Ectodermal cell (in vitro differentiated cells): ENCODE data around the gene TIMP2.
"Not testable (repeated sequence)": the region's sequence is repeated elsewhere in the genome, so short reads cannot be mapped to it uniquely, and the experiment has no call there.

Experiments used
- H3K27ac ChIP-seq: 2 replicates; pipeline ENCODE4 v1.7.0; 2013; ENCODE audit warnings: mild to moderate bottlenecking, low read depth, low read length; ENCODE audit not compliant: insufficient read depth, poor library complexity, severe bottlenecking
- H3K27me3 ChIP-seq: 2 replicates; pipeline ENCODE4 v1.7.0; 2013; ENCODE audit warnings: mild to moderate bottlenecking, low read length; ENCODE audit not compliant: insufficient read depth, control insufficient read depth, poor library complexity, severe bottlenecking
- H3K36me3 ChIP-seq: one replicate; pipeline ENCODE4 v1.7.0; 2013; ENCODE audit warnings: low read length; ENCODE audit not compliant: control insufficient read depth, insufficient read depth
- H3K4me1 ChIP-seq: one replicate; pipeline ENCODE4 v1.7.0; 2013; ENCODE audit warnings: low read length; ENCODE audit not compliant: control insufficient read depth, insufficient read depth
- H3K4me3 ChIP-seq: 2 replicates; pipeline ENCODE4 v1.7.0; 2013; ENCODE audit warnings: low read depth, low read length, control low read depth; ENCODE audit not compliant: insufficient read depth
- H3K9me3 ChIP-seq: 2 replicates; pipeline ENCODE4 v1.7.0; 2013; ENCODE audit warnings: mild to moderate bottlenecking, low read length, moderate library complexity; ENCODE audit not compliant: control insufficient read depth
- WGBS, 2 experiments: methylation state at CpG; one replicate each; pipeline ENCODE4 v1.1.7; 2013; ENCODE audit warnings: missing lambda C conversion rate in 2 of 2; 5-methylcytosine and 5-hydroxymethylcytosine counted together

The TIMP2 gene

GRCh38 chr17:78919861-78920450 lies 5.2 kb downstream of the TIMP2 start:
- no peaks in the 10 kb centered on the region for H3K36me3 ChIP-seq
- H3K4me1 ChIP-seq, result peaks cover 17% of the 10 kb centered on the region
- H3K27me3 ChIP-seq, result no peaks in the 10 kb centered on the region
- H3K9me3 ChIP-seq, result no peaks in the 10 kb centered on the region
- H3K4me3 ChIP-seq, result no peak overlapping the region
- no peak overlapping the region for H3K27ac ChIP-seq
- 83 to 88% methylated on average over 20 of the region's 20 CpGs for WGBS, 2 experiments

- no peaks in the 10 kb centered on the region for H3K9me3 ChIP-seq
- H3K4me3 ChIP-seq, result no peak overlapping the region
- H3K4me1 ChIP-seq, result peaks cover 17% of the 10 kb centered on the region
- H3K27ac ChIP-seq, result no peak overlapping the region
- H3K27me3 ChIP-seq, result no peaks in the 10 kb centered on the region
- WGBS, 2 experiments, result 89 to 93% methylated on average over 14 of the region's 14 CpGs
- no peaks in the 10 kb centered on the region for H3K36me3 ChIP-seq
These were observed 6.2 kb downstream of the TIMP2 start for GRCh38 chr17:78918979-78919378.

- Histone ChIP-seq H3K36me3 (no peaks in the 10 kb centered on the region), H3K27me3 (no peaks in the 10 kb centered on the region), H3K9me3 (no peaks in the 10 kb centered on the region), H3K27ac (no peak overlapping the region), H3K4me3 (no peak overlapping the region), H3K4me1 (peaks cover 11% of the 10 kb centered on the region)
- 92 to 93% methylated on average over 20 to 21 of the region's 21 CpGs for WGBS, 2 experiments
These were observed 7.5 kb downstream of the TIMP2 start for GRCh38 chr17:78917451-78918275.

- Histone ChIP-seq H3K27me3 (no peaks in the 10 kb centered on the region), H3K27ac (no peak overlapping the region), H3K36me3 (no peaks in the 10 kb centered on the region), H3K9me3 (no peaks in the 10 kb centered on the region), H3K4me1 (peaks cover 11% of the 10 kb centered on the region), H3K4me3 (no peak overlapping the region)
- 90 to 93% methylated on average over 17 of the region's 17 CpGs for WGBS, 2 experiments
These were observed 9.1 kb downstream of the TIMP2 start for GRCh38 chr17:78915872-78916632.

- no peaks in the 10 kb centered on the region for H3K27me3 ChIP-seq
- H3K36me3 ChIP-seq, result no peaks in the 10 kb centered on the region
- no peaks in the 10 kb centered on the region for H3K9me3 ChIP-seq
- no peak overlapping the region for H3K27ac ChIP-seq
- H3K4me1 ChIP-seq, result no peaks in the 10 kb centered on the region
- 94 to 95% methylated on average over 15 of the region's 15 CpGs for WGBS, 2 experiments
- no peak overlapping the region for H3K4me3 ChIP-seq
These were observed 12.1 kb downstream of the TIMP2 start for GRCh38 chr17:78913115-78913514.

- Histone ChIP-seq H3K36me3 (no peaks in the 10 kb centered on the region), H3K9me3 (no peaks in the 10 kb centered on the region), H3K4me1 (no peaks in the 10 kb centered on the region), H3K4me3 (no peak overlapping the region), H3K27ac (no peak overlapping the region), H3K27me3 (no peaks in the 10 kb centered on the region)
- 94 to 96% methylated on average over 8 of the region's 8 CpGs for WGBS, 2 experiments
These were observed 13.1 kb downstream of the TIMP2 start for GRCh38 chr17:78912082-78912481.

- not testable (repeated sequence) for H3K27me3 ChIP-seq, H3K4me3 ChIP-seq, H3K27ac ChIP-seq, H3K36me3 ChIP-seq, H3K9me3 ChIP-seq, H3K4me1 ChIP-seq
- WGBS, 2 experiments, result 84 to 89% methylated on average over 7 of the region's 7 CpGs
These were observed 13.6 kb downstream of the TIMP2 start for GRCh38 chr17:78911543-78911942.

GRCh38 chr17:78910497-78911284 lies 14.5 kb downstream of the TIMP2 start:
- H3K4me3 ChIP-seq, result no peak overlapping the region
- no peaks in the 10 kb centered on the region for H3K27me3 ChIP-seq
- no peaks in the 10 kb centered on the region for H3K36me3 ChIP-seq
- H3K27ac ChIP-seq, result no peak overlapping the region
- no peaks in the 10 kb centered on the region for H3K9me3 ChIP-seq
- WGBS, 2 experiments, result 92 to 93% methylated on average over 11 of the region's 11 CpGs
- no peaks in the 10 kb centered on the region for H3K4me1 ChIP-seq

- 79 to 87% methylated on average over 4 of the region's 4 CpGs for WGBS, 2 experiments
- H3K36me3 ChIP-seq, result no peaks in the 10 kb centered on the region
These were observed 16.8 kb downstream of the TIMP2 start for GRCh38 chr17:78908426-78908825.

More at GRCh38 chr17:78908426-78908825, 16.8 kb downstream of the TIMP2 start:
- Histone ChIP-seq H3K4me3 (no peak overlapping the region), H3K27ac (no peak overlapping the region), H3K4me1 (peaks cover 8% of the 10 kb centered on the region), H3K27me3 (no peaks in the 10 kb centered on the region), H3K9me3 (no peaks in the 10 kb centered on the region)
